HG02759 (cell line): ENCODE data around the gene SPP1.
"Not testable (repeated sequence)": the region's sequence is repeated elsewhere in the genome, so short reads cannot be mapped to it uniquely, and the experiment has no call there.

ENCODE experiments used
- ATAC-seq: cut with Tn5 transposase; IDR thresholded peaks from one replicate; pipeline ENCODE4 v1.9.1; 2021; ENCODE audit warnings: mild to moderate bottlenecking, moderate library complexity; ENCODE audit not compliant: unreplicated experiment

SPP1 gene

DNA sequence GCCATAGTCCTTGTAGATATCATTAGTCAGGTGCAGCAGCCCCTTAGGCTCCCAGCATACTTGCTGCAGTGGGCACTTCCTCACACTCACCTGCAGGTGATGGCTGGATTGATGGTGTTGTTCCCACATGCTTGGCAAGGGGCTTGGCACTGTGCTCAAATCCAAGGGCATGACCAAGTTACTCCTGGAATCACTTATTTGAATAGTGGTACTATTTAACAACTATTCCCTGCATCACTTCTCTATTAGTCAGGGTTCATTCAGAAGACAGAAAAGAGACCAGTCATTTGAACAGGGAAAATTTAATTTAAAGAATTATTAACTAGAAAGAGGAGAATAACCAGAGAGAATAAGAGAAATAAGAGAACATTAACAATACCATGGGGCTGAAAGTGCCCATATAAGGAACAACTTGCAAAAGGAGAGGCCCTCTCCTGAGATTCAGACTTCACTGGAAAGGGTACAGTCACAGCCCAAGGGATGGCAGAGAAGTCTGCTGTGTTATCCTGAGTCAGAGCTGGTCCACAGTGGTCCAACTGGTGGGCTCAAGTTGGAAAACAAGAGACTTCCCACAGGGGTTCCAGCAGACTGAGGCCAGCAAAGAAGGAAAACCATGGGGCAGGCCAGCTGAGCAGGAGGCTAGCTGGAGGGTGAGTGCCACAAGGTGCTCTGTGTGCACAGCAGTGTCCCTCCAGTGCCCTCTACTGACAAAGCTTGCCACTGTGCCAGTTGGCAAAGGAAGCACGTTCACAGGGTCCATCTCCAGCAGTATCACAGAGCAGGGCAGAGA, 9.8 kb downstream of the SPP1 start:
- ATAC-seq: peak; percentile 86

DNA sequence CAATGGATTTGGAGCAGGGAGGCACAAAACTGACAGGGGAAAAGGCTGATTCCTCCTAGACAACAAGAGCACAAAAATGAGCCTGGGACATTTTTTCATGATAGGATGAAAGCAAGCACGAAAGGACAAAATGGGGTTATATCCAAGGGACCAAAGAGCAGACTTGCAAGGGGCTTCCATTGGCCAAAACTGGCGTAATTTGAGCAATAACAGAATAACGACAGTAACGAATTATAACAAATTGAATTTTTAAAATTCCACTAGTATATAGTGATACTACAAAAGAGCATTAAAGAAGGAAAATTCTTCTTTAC, 10.3 kb downstream of the SPP1 start:
- no peak for ATAC-seq

DNA sequence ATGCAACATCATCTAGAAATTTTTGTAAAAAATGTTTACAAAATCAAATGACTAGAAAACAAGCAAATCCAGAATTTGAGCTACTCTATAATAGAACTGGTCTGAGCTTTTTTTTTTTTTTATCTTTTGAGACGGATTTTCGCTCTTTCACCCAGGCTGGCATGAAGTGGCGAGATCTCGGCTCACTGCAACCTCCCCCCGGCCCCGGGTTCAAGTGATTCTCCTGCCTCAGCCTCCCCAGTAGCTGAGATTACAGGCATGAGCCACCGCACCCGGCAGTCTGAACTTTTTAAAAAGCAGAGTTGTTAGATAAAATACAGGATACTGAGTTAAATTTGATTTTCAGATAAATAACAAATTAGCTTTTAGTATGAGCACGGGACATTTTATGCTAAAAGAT, 11.0 kb downstream of the SPP1 start:
- ATAC-seq: no peak

DNA sequence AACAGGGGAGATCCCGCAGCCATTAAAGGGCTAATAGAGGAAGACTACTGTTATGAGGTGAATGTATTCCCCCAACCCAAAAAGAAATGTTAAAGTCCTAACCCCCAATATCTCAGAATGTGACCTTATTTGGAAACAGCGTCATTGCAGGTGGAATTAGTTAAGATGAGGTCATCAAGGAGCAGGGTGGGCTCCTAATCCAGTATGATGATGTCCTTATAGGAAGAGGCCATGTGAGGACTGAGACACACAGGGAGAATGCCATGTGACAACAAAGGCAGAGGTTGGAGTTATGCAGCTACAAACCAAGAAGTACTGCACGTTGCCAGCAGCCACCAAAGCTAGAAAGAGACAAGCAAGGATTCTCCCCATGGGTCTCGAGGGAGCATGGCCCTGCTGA, 14.3 kb downstream of the SPP1 start:
- ATAC-seq: no peak

DNA sequence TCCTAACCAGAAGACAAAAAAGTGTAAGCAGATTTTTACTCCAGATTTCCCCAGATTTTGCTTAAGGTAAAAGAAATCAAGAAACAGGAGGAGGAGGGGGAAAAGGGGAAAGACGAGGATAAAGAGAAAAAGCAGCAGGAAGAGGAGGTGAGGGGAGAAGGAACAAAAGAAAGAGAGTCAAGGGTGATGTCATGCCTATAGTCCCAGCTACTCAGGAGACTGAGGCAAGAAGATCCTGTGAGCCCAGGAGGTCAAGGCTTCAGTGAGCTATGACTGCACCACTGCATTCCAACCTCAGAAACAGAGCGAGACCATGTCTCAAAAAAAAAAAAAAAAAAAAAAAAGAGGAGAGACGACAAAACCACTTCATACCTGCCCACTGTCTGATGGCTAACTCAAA, 19.9 kb downstream of the SPP1 start:
- no peak for ATAC-seq

DNA sequence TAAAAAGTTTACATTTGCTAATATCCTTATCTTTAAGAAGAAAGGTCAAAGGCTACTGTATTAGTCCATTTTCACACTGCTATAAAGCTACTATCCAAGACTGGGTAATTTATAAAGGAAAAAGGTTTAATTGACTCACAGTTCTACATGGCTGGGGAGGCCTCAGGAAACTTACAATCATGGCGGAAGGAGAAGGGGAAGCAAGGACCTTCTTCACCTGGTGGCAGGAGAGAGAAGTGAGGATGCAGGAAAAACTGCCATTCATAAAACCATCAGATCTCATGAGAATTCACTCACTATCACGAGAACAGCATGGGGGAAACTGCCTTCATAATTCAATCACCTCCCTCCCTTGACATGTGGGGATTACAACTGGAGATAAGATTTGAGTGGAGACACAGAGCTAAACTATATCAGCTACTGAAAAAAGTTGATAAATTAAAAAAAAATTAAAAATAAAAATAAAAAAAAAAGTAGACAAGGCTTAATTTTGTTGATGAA, 23.7 kb downstream of the SPP1 start:
- ATAC-seq: not testable (repeated sequence)

DNA sequence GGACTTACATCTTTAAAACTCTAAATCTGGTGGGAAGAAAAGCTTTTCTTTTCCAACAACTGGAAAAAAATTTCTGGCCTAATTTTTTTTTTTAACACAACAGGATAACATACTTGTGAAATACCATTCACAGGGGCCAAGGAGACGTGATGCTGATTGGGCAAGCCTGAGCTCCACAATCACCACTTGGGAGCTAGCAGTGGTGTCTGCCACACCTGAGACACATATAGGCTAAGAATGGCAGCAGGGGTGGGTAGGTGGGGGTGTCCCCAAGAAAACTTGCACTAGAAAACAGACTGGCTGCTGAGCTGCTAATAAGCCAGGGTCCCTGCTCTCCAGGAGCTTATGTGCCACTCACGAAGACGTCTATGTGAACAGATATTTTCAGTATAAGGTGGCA, 26.4 kb downstream of the SPP1 start:
- ATAC-seq: no peak

DNA sequence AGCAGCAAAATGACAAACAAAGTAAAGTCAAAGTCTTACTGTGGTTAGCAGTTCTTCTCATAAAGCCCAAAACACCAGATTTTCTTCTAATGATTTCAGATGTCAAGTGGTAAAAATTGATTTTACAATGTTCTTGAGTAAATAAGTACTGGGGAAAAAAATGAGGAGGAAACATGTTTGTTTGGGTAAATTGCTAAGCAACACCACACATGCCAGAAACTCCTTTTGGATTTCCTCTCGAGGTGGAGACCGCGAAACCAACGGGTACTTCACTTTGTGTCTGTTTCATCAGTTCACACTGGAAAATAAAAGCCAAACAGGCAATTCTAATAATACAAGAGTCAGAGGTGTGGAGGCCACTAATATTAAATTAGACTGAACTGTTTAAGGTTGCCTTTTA, 27.3 kb downstream of the SPP1 start:
- no peak for ATAC-seq

DNA sequence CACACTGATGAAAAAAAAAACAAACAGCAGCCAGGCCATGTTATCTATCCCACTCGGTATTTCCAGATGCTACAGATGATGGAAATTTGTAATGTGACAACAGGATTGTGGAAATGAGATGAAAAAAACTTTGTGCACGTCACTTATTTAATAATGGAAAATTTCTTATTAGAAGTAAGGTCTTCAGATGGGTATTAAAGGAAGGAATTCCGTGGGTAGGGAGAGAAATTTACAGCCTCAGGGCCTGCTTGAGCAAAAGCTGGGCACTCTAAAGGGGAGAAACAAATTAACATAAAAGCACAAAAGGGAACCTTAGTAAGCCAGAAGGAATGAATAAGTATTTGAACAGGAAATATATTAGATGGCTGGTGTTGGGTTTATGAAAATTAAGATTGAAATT, 27.7 kb downstream of the SPP1 start:
- no peak for ATAC-seq

DNA sequence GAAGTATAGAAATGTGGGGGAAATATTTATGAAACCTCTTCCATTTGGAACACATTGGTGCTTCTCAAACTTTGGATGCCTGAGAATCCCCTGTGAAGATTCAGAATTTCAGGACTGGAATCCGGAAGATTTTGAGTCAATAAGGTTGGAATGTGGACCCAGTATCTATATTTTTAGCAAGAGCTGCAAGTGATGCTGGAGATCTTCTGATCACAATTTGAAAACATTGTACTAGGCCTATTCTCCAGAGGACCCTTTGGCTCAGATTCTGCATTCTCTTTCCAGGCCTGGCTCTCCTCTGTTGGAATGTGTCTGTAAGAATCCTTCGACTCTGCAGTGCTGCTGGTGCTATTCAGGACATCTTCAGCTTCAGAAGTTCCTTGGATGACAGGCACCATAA, 29.6 kb downstream of the SPP1 start:
- no peak for ATAC-seq

DNA sequence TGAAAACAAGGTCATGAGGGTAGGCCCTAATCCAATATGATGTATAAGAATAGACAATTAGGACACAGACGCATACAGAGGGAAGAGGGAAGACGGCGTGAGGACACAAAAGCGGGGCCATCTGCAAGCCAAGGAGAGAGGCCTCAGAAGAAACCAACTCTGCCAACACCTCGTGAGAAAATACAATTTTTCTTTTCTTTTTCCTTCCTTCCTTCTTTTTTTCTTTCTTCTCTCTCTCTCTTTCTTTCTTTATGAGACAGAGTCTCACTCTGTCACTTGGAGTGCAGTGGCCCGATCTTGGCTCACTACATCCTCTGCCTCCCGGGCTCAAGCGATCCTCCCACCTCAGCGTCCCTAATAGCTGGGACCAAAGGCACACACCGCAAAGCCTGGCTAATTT, 30.4 kb downstream of the SPP1 start:
- ATAC-seq: no peak

DNA sequence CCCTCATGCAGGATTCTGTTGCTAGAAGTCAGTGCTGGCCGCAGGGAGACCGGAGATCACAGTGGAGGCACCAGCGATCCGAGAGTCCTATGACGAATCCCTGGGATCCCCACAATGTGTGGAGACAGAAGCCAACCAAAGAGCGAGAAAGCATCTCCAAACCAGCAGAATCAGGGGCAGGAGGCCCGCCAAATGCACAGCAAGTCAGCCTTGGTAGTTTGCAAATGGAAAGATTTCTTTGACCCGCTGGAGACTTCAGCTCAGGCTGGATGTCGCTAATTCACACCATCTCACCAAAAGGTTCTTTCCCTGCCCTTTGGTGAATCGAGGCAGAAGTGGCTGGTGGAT, 31.4 kb downstream of the SPP1 start:
- no peak for ATAC-seq

DNA sequence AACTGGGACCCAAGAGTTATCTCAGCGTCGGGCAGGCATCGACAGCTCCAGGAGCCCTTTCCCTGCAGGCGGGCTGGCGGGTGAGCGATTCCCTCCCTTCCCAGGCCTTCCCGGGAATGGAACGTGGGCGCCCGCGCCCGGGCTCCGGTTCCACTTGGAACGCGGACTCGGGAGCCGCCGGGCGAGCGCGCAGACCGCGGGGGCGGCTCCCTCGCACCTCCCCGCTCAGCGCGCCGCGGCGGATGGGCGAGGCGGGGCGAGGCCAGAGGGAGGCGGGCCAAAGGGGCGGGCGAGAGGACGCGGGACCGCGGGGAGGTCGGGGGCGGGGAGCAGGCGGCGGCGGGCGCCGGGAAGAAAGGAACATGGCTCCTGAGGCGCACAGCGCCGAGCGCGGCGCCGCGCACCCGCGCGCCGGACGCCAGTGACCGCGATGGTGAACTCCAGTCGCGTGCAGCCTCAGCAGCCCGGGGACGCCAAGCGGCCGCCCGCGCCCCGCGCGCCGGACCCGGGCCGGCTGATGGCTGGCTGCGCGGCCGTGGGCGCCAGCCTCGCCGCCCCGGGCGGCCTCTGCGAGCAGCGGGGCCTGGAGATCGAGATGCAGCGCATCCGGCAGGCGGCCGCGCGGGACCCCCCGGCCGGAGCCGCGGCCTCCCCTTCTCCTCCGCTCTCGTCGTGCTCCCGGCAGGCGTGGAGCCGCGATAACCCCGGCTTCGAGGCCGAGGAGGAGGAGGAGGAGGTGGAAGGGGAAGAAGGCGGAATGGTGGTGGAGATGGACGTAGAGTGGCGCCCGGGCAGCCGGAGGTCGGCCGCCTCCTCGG, 32.0 kb downstream of the SPP1 start, which contains the start of gene PKD2:
Gene PKD2 (plus strand): TSS at position 332 of the 818 bp plus-strand sequence. CDS start 99 bp downstream, at position 431.
- peak; percentile 91 for ATAC-seq

DNA sequence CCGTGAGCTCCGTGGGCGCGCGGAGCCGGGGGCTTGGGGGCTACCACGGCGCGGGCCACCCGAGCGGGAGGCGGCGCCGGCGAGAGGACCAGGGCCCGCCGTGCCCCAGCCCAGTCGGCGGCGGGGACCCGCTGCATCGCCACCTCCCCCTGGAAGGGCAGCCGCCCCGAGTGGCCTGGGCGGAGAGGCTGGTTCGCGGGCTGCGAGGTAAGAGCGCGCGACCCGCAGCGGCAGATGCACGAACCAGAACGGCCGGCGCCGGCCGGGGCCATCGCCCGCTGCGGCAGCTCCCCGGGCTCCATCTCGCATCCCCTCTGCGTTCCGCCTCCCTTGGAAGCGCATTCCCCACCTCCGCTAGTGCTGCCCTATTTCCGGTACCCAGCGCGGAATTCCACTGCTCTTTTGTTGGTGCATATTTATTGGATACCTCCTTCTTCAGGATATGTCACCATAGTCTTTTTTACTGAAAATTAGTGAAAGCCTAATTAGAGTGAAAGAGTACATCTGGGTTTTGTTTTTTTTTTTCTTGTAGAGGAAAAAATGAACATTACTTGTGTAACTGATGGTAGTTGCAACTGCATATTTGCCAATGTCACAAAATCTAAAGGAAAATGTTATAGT, 32.7 kb downstream of the SPP1 start:
- ATAC-seq: peak; percentile 35

DNA sequence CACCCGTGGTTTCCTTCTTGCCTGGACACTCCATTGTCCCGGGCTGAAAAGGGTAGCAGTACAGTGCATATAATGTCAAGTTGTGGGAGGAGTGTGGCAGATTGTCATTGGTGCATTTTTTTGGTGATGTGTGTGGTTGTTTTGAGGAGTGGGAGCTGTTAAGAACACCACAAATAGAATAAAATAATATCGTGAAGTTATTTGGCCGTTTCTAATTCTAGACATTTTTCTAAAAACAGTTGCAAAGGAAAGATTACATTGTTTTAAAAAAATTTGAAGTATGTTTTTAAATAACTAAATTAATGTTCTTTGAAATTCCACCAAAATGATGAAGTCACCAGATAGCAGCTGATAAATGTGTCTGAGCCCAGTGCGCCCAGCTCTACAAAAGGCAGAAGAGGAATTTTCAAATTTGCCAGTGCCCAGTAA, 33.2 kb downstream of the SPP1 start:
- no peak for ATAC-seq

DNA sequence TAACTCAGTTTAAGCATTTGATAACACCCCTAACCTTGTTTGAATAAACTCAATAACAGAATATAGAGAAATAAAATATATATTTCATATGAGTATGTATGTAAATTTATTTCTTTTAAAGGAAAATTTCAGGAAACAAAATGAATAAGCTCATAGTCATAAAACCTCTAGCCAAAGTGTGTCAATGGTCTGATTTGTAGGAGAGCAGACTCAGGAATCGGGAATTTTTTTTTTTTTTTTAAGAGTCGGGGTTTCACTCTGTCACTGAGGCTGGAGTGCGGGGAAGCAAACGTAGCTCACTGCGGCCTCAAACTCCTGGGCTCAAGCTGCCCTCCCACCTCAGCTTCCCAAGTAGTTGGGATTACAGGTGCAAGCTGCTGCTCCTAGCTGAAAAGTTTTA, 34.4 kb downstream of the SPP1 start:
- no peak for ATAC-seq

DNA sequence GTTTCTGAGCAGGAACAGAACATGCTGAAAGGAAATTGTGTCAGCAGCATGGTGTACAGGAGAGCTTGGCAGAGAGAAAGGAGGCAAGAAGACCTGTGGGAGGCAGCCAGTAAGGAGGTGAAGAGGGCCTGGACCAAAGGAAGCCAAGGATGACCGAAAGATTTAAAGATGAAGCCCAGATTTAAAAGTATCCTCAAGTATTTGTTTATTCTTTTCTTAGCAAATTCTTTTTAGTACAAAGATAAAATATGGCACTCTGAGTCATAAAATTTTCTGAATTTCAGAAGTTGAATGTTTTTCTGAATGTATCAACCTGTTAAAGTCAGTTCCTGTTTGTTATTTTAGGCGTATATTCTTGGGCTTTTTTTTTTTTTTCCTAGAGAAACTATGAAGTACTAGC, 35.5 kb downstream of the SPP1 start:
- ATAC-seq: no peak

DNA sequence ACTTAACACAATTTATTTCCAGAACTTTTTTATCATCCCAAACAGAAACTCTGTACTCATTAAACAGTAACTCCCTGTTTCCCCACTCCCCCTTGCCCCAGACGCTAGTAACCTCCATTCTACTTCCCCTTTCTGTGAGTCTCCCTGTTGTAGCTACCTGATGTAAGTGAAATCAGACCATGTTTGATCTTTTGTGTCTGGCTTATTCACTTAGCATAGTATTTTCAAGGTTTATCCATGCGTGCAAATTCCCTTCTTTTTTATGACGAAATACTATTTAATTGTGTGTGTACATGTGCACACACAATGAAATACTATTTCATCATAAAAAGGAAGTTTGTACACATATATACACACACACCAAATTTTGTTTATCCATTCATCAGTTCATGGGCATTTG, 37.1 kb downstream of the SPP1 start:
- peak; percentile 42 for ATAC-seq

DNA sequence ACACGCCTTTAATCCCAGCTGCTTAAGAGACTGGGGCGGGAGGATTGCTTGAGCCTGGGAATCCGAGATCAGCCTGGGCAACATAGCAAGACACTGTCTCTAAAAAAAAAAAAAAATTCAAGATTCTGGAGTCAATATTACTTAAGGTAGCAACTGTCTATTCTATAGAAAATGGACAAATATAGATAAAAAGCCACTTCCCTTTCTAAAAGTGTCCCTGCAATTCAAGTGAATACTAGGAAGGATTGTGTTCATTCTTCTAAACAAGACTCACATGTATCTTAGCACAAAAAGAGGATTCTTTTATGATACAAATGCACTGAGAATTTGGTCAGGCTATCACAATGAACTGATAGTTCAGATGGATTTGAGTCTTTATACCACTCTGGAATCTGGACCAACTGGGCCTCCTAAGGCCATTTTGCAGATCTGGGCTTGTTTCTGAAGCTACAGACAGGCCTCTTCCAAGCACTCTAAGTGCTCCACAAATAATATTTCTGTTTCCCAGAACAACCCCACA, 38.9 kb downstream of the SPP1 start:
- no peak for ATAC-seq

DNA sequence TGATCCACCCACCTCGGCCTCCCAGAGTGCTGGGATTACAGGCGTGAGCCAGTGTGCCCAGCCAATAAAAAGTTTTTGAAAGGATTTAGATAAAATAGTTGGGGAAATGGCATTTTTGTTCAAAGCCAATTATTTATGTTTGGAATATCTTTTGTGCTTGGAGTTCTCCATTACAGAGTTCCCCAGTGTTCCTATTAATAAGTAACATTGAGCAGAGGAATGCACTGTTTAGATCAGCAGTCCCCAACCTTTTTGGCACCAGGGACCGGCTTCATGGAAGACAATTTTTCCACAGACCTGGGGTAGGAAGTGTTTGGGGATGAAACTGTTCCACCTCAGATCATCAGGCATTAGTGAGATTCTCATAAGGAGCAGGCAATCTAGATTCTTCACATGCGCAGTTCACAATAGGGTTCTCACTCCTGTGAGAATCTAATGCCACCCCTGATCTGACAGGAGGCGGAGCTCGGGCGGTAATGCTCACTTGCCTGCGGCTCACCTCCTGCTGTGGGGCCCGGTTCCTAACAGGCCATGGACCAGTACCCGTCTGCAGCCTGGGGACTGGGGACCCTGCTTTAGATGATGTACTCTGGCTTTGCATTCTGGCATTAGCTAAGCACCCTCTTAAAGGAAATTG, 40.3 kb downstream of the SPP1 start:
- no peak for ATAC-seq
